HG03103 (cell line): ENCODE data around the gene CFAP107.

Experiments
- ATAC-seq: cut with Tn5 transposase; IDR thresholded peaks from one replicate; pipeline ENCODE4 v1.9.1; 2021; ENCODE audit warnings: low read depth; ENCODE audit not compliant: unreplicated experiment

Gene CFAP107

GRCh38 chr1:12739613-12740012 lies 6.4 kb upstream of the CFAP107 start:
- ATAC-seq, result no peak

- ATAC-seq, result no peak
These were observed 4.1 kb upstream of the CFAP107 start for GRCh38 chr1:12741946-12742345.

GRCh38 chr1:12745126-12745991 lies 641 bp upstream of the CFAP107 start:
- no peak for ATAC-seq

GRCh38 chr1:12748778-12749355 lies 2.9 kb downstream of the CFAP107 start:
- no peak for ATAC-seq

- no peak for ATAC-seq
These were observed 8.7 kb downstream of the CFAP107 start for GRCh38 chr1:12754738-12755137.

GRCh38 chr1:12756273-12756672 lies 10.3 kb downstream of the CFAP107 start:
- ATAC-seq, result no peak

- ATAC-seq, result no peak
These were observed 10.9 kb downstream of the CFAP107 start for GRCh38 chr1:12756768-12757413.

GRCh38 chr1:12757836-12758235 lies 11.8 kb downstream of the CFAP107 start:
- no peak for ATAC-seq

GRCh38 chr1:12760256-12760795 lies 14.3 kb downstream of the CFAP107 start:
- no peak for ATAC-seq

GRCh38 chr1:12761781-12762180 lies 15.8 kb downstream of the CFAP107 start:
- ATAC-seq, result no peak

GRCh38 chr1:12762766-12763165 lies 16.8 kb downstream of the CFAP107 start:
- no peak for ATAC-seq

- no peak for ATAC-seq
These were observed 17.5 kb downstream of the CFAP107 start for GRCh38 chr1:12763479-12763878.

- ATAC-seq, result no peak
These were observed 18.0 kb downstream of the CFAP107 start for GRCh38 chr1:12764016-12764415.

GRCh38 chr1:12769031-12769430 lies 23.0 kb downstream of the CFAP107 start:
- ATAC-seq, result no peak

- ATAC-seq, result no peak
These were observed 24.0 kb downstream of the CFAP107 start for GRCh38 chr1:12769976-12770505.

- ATAC-seq, result no peak
These were observed 24.6 kb downstream of the CFAP107 start for GRCh38 chr1:12770620-12771019.

- ATAC-seq, result no peak
These were observed 25.2 kb downstream of the CFAP107 start for GRCh38 chr1:12771186-12771585.

GRCh38 chr1:12772520-12772919 lies 26.5 kb downstream of the CFAP107 start:
- no peak for ATAC-seq

GRCh38 chr1:12773438-12773837 lies 27.4 kb downstream of the CFAP107 start, which contains the start of gene PRAMEF12:
Gene PRAMEF12, plus strand, starts transcription at chr1:12773738. Its CDS starts 1,130 bp downstream, at chr1:12774868.
- ATAC-seq, result no peak

GRCh38 chr1:12774801-12775345 lies 28.9 kb downstream of the CFAP107 start:
- no peak for ATAC-seq

GRCh38 chr1:12775443-12775842 lies 29.4 kb downstream of the CFAP107 start:
- ATAC-seq, result no peak
